ENCODE measurements around the gene LRRC45. TPM values are rescaled to one million over a fixed set of nuclear protein-coding genes. Genes with fewer than 3 reads are reported as not detected.

The LRRC45 gene
- total RNA-seq, 5 donors from 2014 or later (not counting 1 experiment from before 2014, with no cell fraction given): 13.3 to 28.5 (median 22.3) TPM

GRCh38 chr17:82050761-82051641 is 27.9 kb downstream of the LRRC45 start:
- no peaks in the 10 kb centered on the region for H3K27me3 Mint-ChIP-seq
- Histone ChIP-seq H3K9me3 (no peaks in the 10 kb centered on the region), H3K4me3 (ENCODE audit: control insufficient read depth in 1 of 2, extremely low read depth in 1 of 2, low read length in 1 of 2) (peak overlapping the region; percentile 39 to 51), H3K4me1 (ENCODE audit: control insufficient read depth in 1 of 2, extremely low read depth in 1 of 2, insufficient read depth in 2 of 2, low read length in 2 of 2) (peaks cover 9 to 45% of the 10 kb centered on the region in 2 experiments), H3K36me3 (ENCODE audit: control insufficient read depth in 2 of 2, extremely low read depth in 1 of 2, insufficient read depth in 1 of 2, low read length in 1 of 2) (peaks cover 6 to 28% of the 10 kb centered on the region in 2 donors), H3K27me3 (replicated peaks in 1 of 2; ENCODE audit: control insufficient read depth in 2 of 2, extremely low read depth in 1 of 2, insufficient read depth in 2 of 2, low read length in 1 of 2) (no peaks in the 10 kb centered on the region), H3K27ac (ENCODE audit: low read length) (no peak overlapping the region)
- WGBS (ENCODE audit: insufficient coverage): 18% methylated on average over 67 of the region's 79 CpGs
- H3K9me3 Mint-ChIP-seq: no peaks in the 10 kb centered on the region
- peaks cover 7% of the 10 kb centered on the region for H3K36me3 Mint-ChIP-seq
- POLR2A ChIA-PET: no interaction called here
- peak overlapping the region; percentile 80 to 87 (median 86) for H3K4me3 Mint-ChIP-seq
- CTCF ChIA-PET: interaction anchor here in 1 of 2 donors (1.0 kb wide), 1 partner anchor 13 kb away, joined by 4 read pairs; the partner anchor contains the start of gene DCXR
- peak overlapping the region; percentile 85 to 88 for H3K27ac Mint-ChIP-seq
- DNase-seq (no peak), ATAC-seq (replicated peaks in 1 of 4) (peak; percentile 7 to 28 (median 16))
- H3K4me1 Mint-ChIP-seq: peaks cover 5 to 26% (median 18%) of the 10 kb centered on the region in 3 donors

- Mint-ChIP-seq H3K4me1 (peaks cover 5 to 26% (median 18%) of the 10 kb centered on the region in 3 donors), H3K9me3 (no peaks in the 10 kb centered on the region), H3K27ac (peak within 1 kb of the TSS; percentile 85 to 88), H3K4me3 (peak within 1 kb of the TSS; percentile 82 to 87 (median 86)), H3K27me3 (no peaks in the 10 kb centered on the region), H3K36me3 (peaks cover 7% of the 10 kb centered on the region)
- no peak within 1 kb of the TSS for H3K27ac ChIP-seq (ENCODE audit: low read length)
- POLR2A ChIA-PET: interaction anchor here in 1 of 2 donors (0.5 kb wide), 1 partner anchor 55 kb away, joined by 4 read pairs; no protein-coding TSS in a partner anchor
- peaks cover 6 to 38% of the 10 kb centered on the region in 2 donors for H3K36me3 ChIP-seq (ENCODE audit: control insufficient read depth in 2 of 2, extremely low read depth in 1 of 2, insufficient read depth in 1 of 2, low read length in 1 of 2)
- peak within 1 kb of the TSS; percentile 75 to 81 for H3K4me3 ChIP-seq (ENCODE audit: control insufficient read depth in 1 of 2, extremely low read depth in 1 of 2, low read length in 1 of 2)
- peaks cover 9 to 45% of the 10 kb centered on the region in 2 experiments for H3K4me1 ChIP-seq (ENCODE audit: control insufficient read depth in 1 of 2, extremely low read depth in 1 of 2, insufficient read depth in 2 of 2, low read length in 2 of 2)
- no peaks in the 10 kb centered on the region for H3K9me3 ChIP-seq
- CTCF ChIA-PET: no interaction called here
- under 1% methylated on average over 86 of the region's 94 CpGs for WGBS (ENCODE audit: insufficient coverage)
- peak; percentile 59 to 87 (median 78) for DNase-seq
- no peaks in the 10 kb centered on the region for H3K27me3 ChIP-seq (replicated peaks in 1 of 2; ENCODE audit: control insufficient read depth in 2 of 2, extremely low read depth in 1 of 2, insufficient read depth in 2 of 2, low read length in 1 of 2)
- ATAC-seq (replicated peaks in 1 of 4): peak; percentile 91 to 95 (median 92)
These were observed 28.9 kb downstream of the LRRC45 start, which contains the start of the genes GPS1 and RFNG for GRCh38 chr17:82051776-82052637. Gene GPS1 (plus strand): TSS chr17:82051898. CDS start chr17:82051932, 34 bp downstream. Gene RFNG (minus strand): TSS chr17:82051811. CDS start chr17:82051766, 45 bp downstream.

- Mint-ChIP-seq H3K4me1 (peaks cover 5 to 26% (median 18%) of the 10 kb centered on the region in 3 donors), H3K27ac (no peak overlapping the region), H3K4me3 (peak overlapping the region; percentile 66 to 82 (median 79)), H3K36me3 (peaks cover 2% of the 10 kb centered on the region), H3K27me3 (no peaks in the 10 kb centered on the region), H3K9me3 (no peaks in the 10 kb centered on the region)
- Histone ChIP-seq H3K27ac (ENCODE audit: low read length) (no peak overlapping the region), H3K27me3 (replicated peaks in 1 of 2; ENCODE audit: control insufficient read depth in 2 of 2, extremely low read depth in 1 of 2, insufficient read depth in 2 of 2, low read length in 1 of 2) (no peaks in the 10 kb centered on the region), H3K4me1 (ENCODE audit: control insufficient read depth in 1 of 2, extremely low read depth in 1 of 2, insufficient read depth in 2 of 2, low read length in 2 of 2) (peaks cover 9 to 45% of the 10 kb centered on the region in 2 experiments), H3K4me3 (ENCODE audit: control insufficient read depth in 1 of 2, extremely low read depth in 1 of 2, low read length in 1 of 2) (peak overlapping the region; percentile 75 to 81), H3K36me3 (ENCODE audit: control insufficient read depth in 2 of 2, extremely low read depth in 1 of 2, insufficient read depth in 1 of 2, low read length in 1 of 2) (peaks cover 6 to 44% of the 10 kb centered on the region in 2 donors), H3K9me3 (no peaks in the 10 kb centered on the region)
- POLR2A ChIA-PET: interaction anchor here in 1 of 2 donors (0.5 kb wide), 1 partner anchor 54 kb away, joined by 4 read pairs; no protein-coding TSS in a partner anchor
- DNase-seq (no peak), ATAC-seq (replicated peaks in 1 of 4) (no peak)
- CTCF ChIA-PET: no interaction called here
- 40% methylated on average over 14 of the region's 19 CpGs for WGBS (ENCODE audit: insufficient coverage)
These were observed 29.5 kb downstream of the LRRC45 start for GRCh38 chr17:82052638-82053059.

GRCh38 chr17:82053130-82053529 is 30.0 kb downstream of the LRRC45 start:
- Histone ChIP-seq H3K4me3 (ENCODE audit: control insufficient read depth in 1 of 2, extremely low read depth in 1 of 2, low read length in 1 of 2) (no peak overlapping the region), H3K27ac (ENCODE audit: low read length) (no peak overlapping the region), H3K9me3 (no peaks in the 10 kb centered on the region), H3K4me1 (ENCODE audit: control insufficient read depth in 1 of 2, extremely low read depth in 1 of 2, insufficient read depth in 2 of 2, low read length in 2 of 2) (peaks cover 9 to 45% of the 10 kb centered on the region in 2 experiments), H3K36me3 (ENCODE audit: control insufficient read depth in 2 of 2, extremely low read depth in 1 of 2, insufficient read depth in 1 of 2, low read length in 1 of 2) (peaks cover 2 to 47% of the 10 kb centered on the region in 2 donors), H3K27me3 (replicated peaks in 1 of 2; ENCODE audit: control insufficient read depth in 2 of 2, extremely low read depth in 1 of 2, insufficient read depth in 2 of 2, low read length in 1 of 2) (no peaks in the 10 kb centered on the region)
- ChIA-PET CTCF (no interaction called here), POLR2A (no interaction called here)
- peaks cover 5 to 26% (median 18%) of the 10 kb centered on the region in 3 donors for H3K4me1 Mint-ChIP-seq
- peak overlapping the region in 1 of 2 donors; percentile 48 for H3K27ac Mint-ChIP-seq
- peak overlapping the region; percentile 66 to 82 (median 79) for H3K4me3 Mint-ChIP-seq
- H3K36me3 Mint-ChIP-seq: peaks cover 3% of the 10 kb centered on the region
- H3K9me3 Mint-ChIP-seq: no peaks in the 10 kb centered on the region
- WGBS (ENCODE audit: insufficient coverage): 94% methylated on average over 19 of the region's 19 CpGs
- no peaks in the 10 kb centered on the region for H3K27me3 Mint-ChIP-seq
- ATAC-seq (replicated peaks in 1 of 4) (no peak), DNase-seq (no peak)

- Mint-ChIP-seq H3K4me1 (peaks cover 5 to 26% (median 18%) of the 10 kb centered on the region in 3 donors), H3K36me3 (peaks cover 3% of the 10 kb centered on the region), H3K27me3 (no peaks in the 10 kb centered on the region), H3K9me3 (no peaks in the 10 kb centered on the region), H3K4me3 (peak overlapping the region; percentile 66 to 82 (median 79)), H3K27ac (peak overlapping the region in 1 of 2 donors; percentile 48)
- no peak for DNase-seq
- Histone ChIP-seq H3K4me1 (ENCODE audit: control insufficient read depth in 1 of 2, extremely low read depth in 1 of 2, insufficient read depth in 2 of 2, low read length in 2 of 2) (peaks cover 9 to 45% of the 10 kb centered on the region in 2 experiments), H3K27ac (ENCODE audit: low read length) (no peak overlapping the region), H3K9me3 (no peaks in the 10 kb centered on the region), H3K4me3 (ENCODE audit: control insufficient read depth in 1 of 2, extremely low read depth in 1 of 2, low read length in 1 of 2) (no peak overlapping the region), H3K36me3 (ENCODE audit: control insufficient read depth in 2 of 2, extremely low read depth in 1 of 2, insufficient read depth in 1 of 2, low read length in 1 of 2) (peaks cover 4 to 45% of the 10 kb centered on the region in 2 donors), H3K27me3 (replicated peaks in 1 of 2; ENCODE audit: control insufficient read depth in 2 of 2, extremely low read depth in 1 of 2, insufficient read depth in 2 of 2, low read length in 1 of 2) (no peaks in the 10 kb centered on the region)
- POLR2A ChIA-PET: no interaction called here
- WGBS (ENCODE audit: insufficient coverage): 93% methylated on average over 27 of the region's 28 CpGs
- no peak for ATAC-seq (replicated peaks in 1 of 4)
- CTCF ChIA-PET: no interaction called here
These were observed 30.6 kb downstream of the LRRC45 start for GRCh38 chr17:82053556-82054263.
